HepG2 (cell line): ENCODE results near the gene COX4I1. TPM values are rescaled to one million over a fixed set of nuclear protein-coding genes. Genes with fewer than 3 reads are reported as not detected.

Source experiments
- BORCS8-MEF2B ChIP-seq: sonication (generic); formaldehyde crosslinking; IDR thresholded peaks from 2 replicates; pipeline ENCODE4 v1.8.0; 2022; ENCODE audit warnings: mild to moderate bottlenecking, missing genetic modification reagents
- GABPB1 ChIP-seq: IDR thresholded peaks from 2 replicates; pipeline ENCODE4 v1.6.1; 2016; ENCODE audit warnings: mild to moderate bottlenecking, missing genetic modification reagents, moderate library complexity, missing compliant biosample characterization
- GZF1 ChIP-seq: sonication (generic); formaldehyde crosslinking; IDR thresholded peaks from 2 replicates; pipeline ENCODE4 v1.5.1; 2020; ENCODE audit warnings: mild to moderate bottlenecking, missing genetic modification reagents
- HIVEP1 ChIP-seq: sonication (generic); formaldehyde crosslinking; IDR thresholded peaks from 2 replicates; pipeline ENCODE4 v1.4.0; 2020; ENCODE audit warnings: mild to moderate bottlenecking, missing genetic modification reagents
- KLF9 ChIP-seq: IDR thresholded peaks from 2 replicates; pipeline ENCODE4 v1.6.1; 2016; ENCODE audit warnings: low read depth
- MAFK ChIP-seq, 2 experiments: IDR thresholded peaks in 1 of 2; conservative IDR thresholded peaks in 1 of 2; 2 replicates each; pipeline ENCODE4 v1.6.1; 2011; ENCODE audit warnings: improper control_type of control experiment in 2 of 2, low read length in 2 of 2
- MBNL3 ChIP-seq: fragments of 250-450 bp; sonication (Bioruptor Pico); conservative IDR thresholded peaks from 2 replicates; pipeline ENCODE4 v1.8.0; 2022; ENCODE audit warnings: mild to moderate bottlenecking, inconsistent platforms
- MTF2 ChIP-seq: sonication (generic); formaldehyde crosslinking; IDR thresholded peaks from 2 replicates; pipeline ENCODE4 v1.5.0; 2020; ENCODE audit warnings: missing genetic modification reagents, borderline replicate concordance
- RBM22 ChIP-seq: fragments of 200-400 bp; formaldehyde crosslinking; optimal IDR thresholded peaks from 2 replicates; pipeline ENCODE3; 2017; ENCODE audit warnings: mild to moderate bottlenecking, low read length, moderate library complexity
- RELA ChIP-seq: sonication (generic); formaldehyde crosslinking; IDR thresholded peaks from 2 replicates; pipeline ENCODE4 v1.4.0; 2020; ENCODE audit warnings: missing genetic modification reagents
- SP2 ChIP-seq: sonication (generic); formaldehyde crosslinking; IDR thresholded peaks from 2 replicates; pipeline ENCODE4 v1.5.1; 2020; ENCODE audit warnings: mild to moderate bottlenecking, missing genetic modification reagents
- TARDBP ChIP-seq: sonication (generic); formaldehyde crosslinking; IDR thresholded peaks from 2 replicates; pipeline ENCODE4 v1.8.0; 2022; ENCODE audit warnings: mild to moderate bottlenecking, missing genetic modification reagents
- TEAD2 ChIP-seq: sonication (generic); formaldehyde crosslinking; IDR thresholded peaks from 2 replicates; pipeline ENCODE4 v1.9.0; 2021; ENCODE audit warnings: missing genetic modification reagents
- TGIF2 ChIP-seq: IDR thresholded peaks from 2 replicates; pipeline ENCODE4 v1.6.1; 2016; ENCODE audit warnings: control low read depth, missing compliant biosample characterization
- YY1 ChIP-seq: IDR thresholded peaks from 2 replicates; pipeline ENCODE4 v1.6.1; 2011; ENCODE audit warnings: low read length, low read depth, moderate library complexity, mild to moderate bottlenecking; ENCODE audit not compliant: insufficient read depth, insufficient replicate concordance
- ZKSCAN5 ChIP-seq: sonication (generic); formaldehyde crosslinking; IDR thresholded peaks from 2 replicates; pipeline ENCODE4 v1.5.1; 2020; ENCODE audit warnings: mild to moderate bottlenecking, missing genetic modification reagents
- ZNF10 ChIP-seq: sonication (generic); formaldehyde crosslinking; IDR thresholded peaks from 2 replicates; pipeline ENCODE4 v1.4.0; 2020; ENCODE audit warnings: mild to moderate bottlenecking, low read depth, missing genetic modification reagents, borderline replicate concordance
- ZNF121 ChIP-seq: sonication (generic); formaldehyde crosslinking; IDR thresholded peaks from 2 replicates; pipeline ENCODE4 v1.5.0; 2020; ENCODE audit warnings: mild to moderate bottlenecking, missing genetic modification reagents
- ZNF317 ChIP-seq: sonication (generic); formaldehyde crosslinking; IDR thresholded peaks from 2 replicates; pipeline ENCODE4 v1.5.0; 2020; ENCODE audit warnings: mild to moderate bottlenecking, missing genetic modification reagents
- ZNF605 ChIP-seq: sonication (generic); formaldehyde crosslinking; IDR thresholded peaks from 2 replicates; pipeline ENCODE4 v1.8.0; 2022; ENCODE audit warnings: mild to moderate bottlenecking, missing genetic modification reagents
- ZNF614 ChIP-seq: IDR thresholded peaks from 2 replicates; pipeline ENCODE4 v1.6.1; 2018; ENCODE audit warnings: missing biosample characterization, missing genetic modification reagents, inconsistent platforms, borderline replicate concordance
- ZNF670 ChIP-seq: sonication (generic); formaldehyde crosslinking; IDR thresholded peaks from 2 replicates; pipeline ENCODE4 v1.8.0; 2022; ENCODE audit warnings: mild to moderate bottlenecking, missing genetic modification reagents, borderline replicate concordance
- ZNF687 ChIP-seq: sonication (generic); formaldehyde crosslinking; IDR thresholded peaks from 2 replicates; pipeline ENCODE4 v1.5.1; 2020; ENCODE audit warnings: mild to moderate bottlenecking, missing genetic modification reagents, moderate library complexity
- ZNF703 ChIP-seq: sonication (generic); formaldehyde crosslinking; IDR thresholded peaks from 2 replicates; pipeline ENCODE4 v1.5.1; 2020; ENCODE audit warnings: missing genetic modification reagents, mild to moderate bottlenecking, moderate library complexity, borderline replicate concordance
- ZNF780A ChIP-seq: sonication (generic); formaldehyde crosslinking; IDR thresholded peaks from 2 replicates; pipeline ENCODE4 v1.8.0; 2022; ENCODE audit warnings: mild to moderate bottlenecking, missing genetic modification reagents, moderate library complexity
- polyA plus RNA-seq, 8 experiments: library from polyadenylated mRNA; depleted of rRNA in 3 of 8; stranded (reverse) in 7 of 8; unstranded in 1 of 8; fragments of >200 nt; fragmentation: Illumina TruSeq in 4 of 8; extraction: Trizol in 4 of 8; gene quantifications; 2 replicates each; pipeline versions ENCODE4 v1.2.1 to v1.2.3, GENCODE V29; 2011 to 2016; ENCODE audit warnings: low read depth in 4 of 8, missing spikeins in 1 of 8, mixed read lengths in 1 of 8; ENCODE audit not compliant: insufficient read depth in 1 of 8
- total RNA-seq, 5 experiments: library from RNA; depleted of rRNA; stranded (reverse); fragments of >200 nt; fragmentation: Illumina TruSeq; extraction: Trizol; gene quantifications; 2 replicates each; pipeline ENCODE4 v1.2.3, GENCODE V29; 2016; ENCODE audit warnings: low read depth in 1 of 5
- TF ChIP-seq, protein P1 (sequence below): IDR thresholded peaks from 2 replicates; pipeline ENCODE4 v1.6.1; 2016; ENCODE audit warnings: missing biosample characterization, missing genetic modification reagents, low read depth

The COX4I1 gene
- total and polyA plus RNA-seq, 2 of the 13 experiments (the other 11 are each of a cell fraction or from before 2014, with no cell fraction given) = 658 to 902 TPM

- TF ChIP-seq ZNF687 = peak; percentile 94
- no peak; the same call in 1 of the 2 replicates for TF ChIP-seq ZNF121
- TF ChIP-seq ZNF703 (CRISPR knock-in tag) = no peak; the same call in 1 of the 2 replicates
- no peak; the same call in 1 of the 2 replicates for TF ChIP-seq ZNF614 (CRISPR knock-in tag)
- TF ChIP-seq GZF1 (CRISPR knock-in tag) = no peak
- TF ChIP-seq MAFK (conservative IDR thresholded peaks at IDR 0.05 in 1 of 2, IDR thresholded peaks at IDR 0.05 in 1 of 2; ENCODE audit: low read length in 2 of 2) = no peak
- peak; percentile 83 for TF ChIP-seq TGIF2 (CRISPR knock-in tag)
- TF ChIP-seq ZNF10 = no peak
- no peak for TF ChIP-seq MBNL3 (CRISPR knock-in tag)
- TF ChIP-seq ZNF780A (CRISPR knock-in tag) = no peak
- no peak for TF ChIP-seq TEAD2 (CRISPR knock-in tag)
- TF ChIP-seq ZKSCAN5 (CRISPR knock-in tag) = no peak
- TF ChIP-seq, protein P1, sequence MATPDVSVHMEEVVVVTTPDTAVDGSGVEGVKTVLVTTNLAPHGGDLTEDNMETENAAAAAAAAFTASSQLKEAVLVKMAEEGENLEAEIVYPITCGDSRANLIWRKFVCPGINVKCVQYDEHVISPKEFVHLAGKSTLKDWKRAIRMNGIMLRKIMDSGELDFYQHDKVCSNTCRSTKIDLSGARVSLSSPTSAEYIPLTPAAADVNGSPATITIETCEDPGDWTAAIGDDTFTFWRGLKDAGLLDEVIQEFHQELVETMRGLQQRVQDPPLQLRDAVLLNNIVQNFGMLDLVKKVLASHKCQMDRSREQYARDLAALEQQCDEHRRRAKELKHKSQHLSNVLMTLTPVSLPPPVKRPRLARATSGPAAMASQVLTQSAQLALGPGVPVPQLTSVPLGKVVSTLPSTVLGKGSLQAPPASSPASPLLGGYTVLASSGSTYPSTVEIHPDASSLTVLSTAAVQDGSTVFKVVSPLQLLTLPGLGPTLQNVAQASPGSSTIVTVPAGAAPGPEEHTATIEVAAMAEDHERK (CRISPR knock-in tag) = 0 out of 2 replicates have a peak, but pooled peaks have one; percentile 34
- no peak; the same call in 1 of the 2 replicates for TF ChIP-seq HIVEP1 (CRISPR knock-in tag)
- peak; percentile 60 for TF ChIP-seq SP2 (CRISPR knock-in tag)
- TF ChIP-seq RELA (CRISPR knock-in tag) = no peak
- no peak for TF ChIP-seq RBM22
- TF ChIP-seq KLF9 (CRISPR knock-in tag) = no peak
- TF ChIP-seq YY1 = peak; percentile 64
- TF ChIP-seq BORCS8-MEF2B (CRISPR knock-in tag) = peak; percentile 90
- peak; percentile 94 for TF ChIP-seq TARDBP (CRISPR knock-in tag)
- 0 out of 2 replicates have a peak, but pooled peaks have one; percentile 59 for TF ChIP-seq MTF2
- TF ChIP-seq GABPB1 (CRISPR knock-in tag) = peak; percentile 97
- no peak; the same call in 1 of the 2 replicates for TF ChIP-seq ZNF605 (CRISPR knock-in tag)
- TF ChIP-seq ZNF670 (CRISPR knock-in tag) = peak; percentile 86
- no peak for TF ChIP-seq ZNF317 (CRISPR knock-in tag)
These were observed at the start of gene COX4I1, which contains the start of gene EMC8 (continued) for GRCh38 chr16:85799497-85800320.
